AG09309 (cell line): ENCODE data around the gene MB.

ENCODE experiments used
- DNase-seq: peaks from one replicate; pipeline ENCODE4 v3.0.0-alpha.2; 2010; ENCODE audit warnings: low read depth
- H3K4me3 ChIP-seq: 2 replicates; pipeline ENCODE4 v1.5.1; 2011; ENCODE audit warnings: mild to moderate bottlenecking, low read depth, low read length, moderate library complexity; ENCODE audit not compliant: control insufficient read depth
- CTCF ChIP-seq: IDR thresholded peaks from 2 replicates; pipeline ENCODE4 v1.5.1; 2011; ENCODE audit warnings: mild to moderate bottlenecking, low read depth, low read length, inconsistent platforms; ENCODE audit not compliant: insufficient read depth, control insufficient read depth; ENCODE audit errors: missing control alignments

MB gene

GRCh38 chr22:35618427-35619223, 1.5 kb upstream of the MB start:
- no peak for TF ChIP-seq CTCF
- H3K4me3 ChIP-seq = no peak overlapping the region
- DNase-seq = no peak

- no peak overlapping the region for H3K4me3 ChIP-seq
- no peak for DNase-seq
- TF ChIP-seq CTCF = no peak
Observed at GRCh38 chr22:35616043-35616442, 1.1 kb downstream of the MB start.

- no peak for DNase-seq
- no peak for TF ChIP-seq CTCF
- H3K4me3 ChIP-seq = no peak overlapping the region
Observed at GRCh38 chr22:35615156-35615555, 2.0 kb downstream of the MB start.

- H3K4me3 ChIP-seq = no peak overlapping the region
- DNase-seq = no peak
- TF ChIP-seq CTCF = no peak
Observed at GRCh38 chr22:35614404-35614803, 2.7 kb downstream of the MB start.

GRCh38 chr22:35612903-35613302, 4.2 kb downstream of the MB start:
- no peak for DNase-seq
- TF ChIP-seq CTCF = no peak
- H3K4me3 ChIP-seq = no peak overlapping the region

- H3K4me3 ChIP-seq = no peak overlapping the region
- DNase-seq = no peak
Observed at GRCh38 chr22:35611891-35612576, 5.1 kb downstream of the MB start.

More at GRCh38 chr22:35611891-35612576, 5.1 kb downstream of the MB start:
- TF ChIP-seq CTCF = no peak
